Lower lobe of right lung (tissue), 2 donors: ENCODE data around the gene HOXA13. TPM values are rescaled to one million over a fixed set of nuclear protein-coding genes. Genes with fewer than 3 reads are reported as not detected.

Source experiments
- ATAC-seq, 2 donors: fragments of 200-7000 bp; cut with Tn5 transposase; one replicate each; pipeline ENCODE4 v1.9.1; 2020 to 2022; ENCODE audit warnings: mild to moderate bottlenecking in 2 of 2, moderate library complexity in 2 of 2
- DNase-seq: peaks from one replicate; pipeline ENCODE4 v3.0.0-alpha.2; 2020
- H3K27ac ChIP-seq: fragments of 200-600 bp; one replicate; pipeline ENCODE4 v1.8.0; 2022
- H3K27me3 ChIP-seq: fragments of 200-600 bp; one replicate; pipeline ENCODE4 v1.8.0; 2022; ENCODE audit warnings: low read depth
- H3K36me3 ChIP-seq: fragments of 200-600 bp; one replicate; pipeline ENCODE4 v1.8.0; 2022; ENCODE audit warnings: mild to moderate bottlenecking
- H3K4me1 ChIP-seq: fragments of 200-600 bp; one replicate; pipeline ENCODE4 v1.8.0; 2022
- H3K4me3 ChIP-seq: fragments of 200-600 bp; one replicate; pipeline ENCODE4 v1.8.0; 2022; ENCODE audit warnings: mild to moderate bottlenecking
- H3K9me3 ChIP-seq: fragments of 200-600 bp; one replicate; pipeline ENCODE4 v1.8.0; 2022
- intact Hi-C: fragments of 100-400 bp; cut with DNase I; formaldehyde crosslinking; loops from one replicate; pipeline ENCODE4 v1.11.0; 2022
- total RNA-seq: library from RNA; stranded (reverse); fragmentation: NEBNext Ultra II Directional; extraction: Animal tissue kit (Norgen Biotek cat#: 25700); gene quantifications from one replicate; pipeline ENCODE4 v1.2.1, GENCODE V29; 2021
- TF ChIP-seq, protein P1 (sequence below): fragments of 200-600 bp; IDR thresholded peaks from one replicate; pipeline ENCODE4 v1.8.0; 2022; ENCODE audit warnings: antibody characterized with exemption, mild to moderate bottlenecking
- donor health status: DM: no; HTN: yes; CAD: no; lungs with severe emphysema.

Gene HOXA13
- total RNA-seq, 1 donor from 2014 or later = not detected

DNA sequence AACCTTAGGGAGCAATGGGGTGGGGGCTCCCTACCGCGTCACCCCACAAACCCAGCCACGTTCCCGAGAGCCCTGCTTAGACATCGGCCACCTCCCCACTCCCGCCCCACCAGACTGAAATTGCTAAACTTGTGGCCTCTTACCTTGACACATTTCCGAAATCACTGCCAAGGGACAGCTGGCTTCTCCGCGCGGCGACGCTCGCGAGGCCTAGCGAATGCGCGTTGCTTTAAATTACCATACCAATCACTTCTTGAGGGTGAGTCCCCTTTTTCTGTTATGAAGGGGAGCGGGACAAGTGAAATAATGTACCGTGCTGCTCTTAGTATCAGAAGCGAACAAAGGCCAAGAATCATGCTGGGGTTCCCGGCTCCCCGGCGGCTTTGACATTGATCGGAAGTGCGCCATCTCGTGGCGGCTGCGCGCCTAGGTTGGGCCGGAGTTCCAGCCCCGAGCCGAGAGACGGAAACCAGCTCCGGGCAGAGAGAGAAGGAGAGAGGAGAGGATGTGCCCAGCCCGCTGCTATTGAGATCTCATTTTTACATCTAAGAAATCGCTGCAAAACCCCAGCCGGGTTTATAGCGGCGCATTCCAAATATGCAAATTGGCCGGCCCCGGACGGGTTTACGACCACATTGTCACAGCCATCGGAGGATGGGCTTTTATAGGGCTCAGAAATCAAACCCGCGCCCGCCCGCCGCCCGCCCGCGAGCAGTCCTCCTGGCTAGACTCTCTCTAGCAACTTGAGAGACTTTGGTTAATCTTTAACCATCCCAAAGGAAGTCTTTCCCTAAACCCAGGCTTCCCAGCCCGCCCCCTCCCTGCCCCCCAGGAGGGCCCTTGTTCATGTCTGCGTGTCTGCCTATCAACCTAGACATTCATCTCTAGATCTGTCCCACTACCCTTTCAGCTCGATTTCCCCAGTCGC, 20.1 kb downstream of the HOXA13 start:
- H3K4me3 ChIP-seq = peak overlapping the region; percentile 18
- DNase-seq = peak; percentile 76
- H3K27me3 ChIP-seq = peaks cover 99% of the 10 kb centered on the region
- no peaks in the 10 kb centered on the region for H3K36me3 ChIP-seq
- TF ChIP-seq, protein P1, sequence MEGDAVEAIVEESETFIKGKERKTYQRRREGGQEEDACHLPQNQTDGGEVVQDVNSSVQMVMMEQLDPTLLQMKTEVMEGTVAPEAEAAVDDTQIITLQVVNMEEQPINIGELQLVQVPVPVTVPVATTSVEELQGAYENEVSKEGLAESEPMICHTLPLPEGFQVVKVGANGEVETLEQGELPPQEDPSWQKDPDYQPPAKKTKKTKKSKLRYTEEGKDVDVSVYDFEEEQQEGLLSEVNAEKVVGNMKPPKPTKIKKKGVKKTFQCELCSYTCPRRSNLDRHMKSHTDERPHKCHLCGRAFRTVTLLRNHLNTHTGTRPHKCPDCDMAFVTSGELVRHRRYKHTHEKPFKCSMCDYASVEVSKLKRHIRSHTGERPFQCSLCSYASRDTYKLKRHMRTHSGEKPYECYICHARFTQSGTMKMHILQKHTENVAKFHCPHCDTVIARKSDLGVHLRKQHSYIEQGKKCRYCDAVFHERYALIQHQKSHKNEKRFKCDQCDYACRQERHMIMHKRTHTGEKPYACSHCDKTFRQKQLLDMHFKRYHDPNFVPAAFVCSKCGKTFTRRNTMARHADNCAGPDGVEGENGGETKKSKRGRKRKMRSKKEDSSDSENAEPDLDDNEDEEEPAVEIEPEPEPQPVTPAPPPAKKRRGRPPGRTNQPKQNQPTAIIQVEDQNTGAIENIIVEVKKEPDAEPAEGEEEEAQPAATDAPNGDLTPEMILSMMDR = peak; percentile 77
- no peaks in the 10 kb centered on the region for H3K9me3 ChIP-seq
- intact Hi-C loops = no loop called here
- H3K27ac ChIP-seq = no peak overlapping the region
- peak; percentile 65 to 79 for ATAC-seq
- H3K4me1 ChIP-seq = peaks cover 25% of the 10 kb centered on the region

- DNase-seq (no peak), ATAC-seq (no peak)
- no peaks in the 10 kb centered on the region for H3K36me3 ChIP-seq
- peaks cover 22% of the 10 kb centered on the region for H3K4me1 ChIP-seq
- H3K27me3 ChIP-seq = peaks cover 99% of the 10 kb centered on the region
- H3K27ac ChIP-seq = no peak overlapping the region
- intact Hi-C loops = no loop called here
- no peak overlapping the region for H3K4me3 ChIP-seq
- H3K9me3 ChIP-seq = no peaks in the 10 kb centered on the region
- TF ChIP-seq, protein P1 = no peak
Observed at GRCh38 chr7:27179030-27179429, 20.9 kb downstream of the HOXA13 start.

DNA sequence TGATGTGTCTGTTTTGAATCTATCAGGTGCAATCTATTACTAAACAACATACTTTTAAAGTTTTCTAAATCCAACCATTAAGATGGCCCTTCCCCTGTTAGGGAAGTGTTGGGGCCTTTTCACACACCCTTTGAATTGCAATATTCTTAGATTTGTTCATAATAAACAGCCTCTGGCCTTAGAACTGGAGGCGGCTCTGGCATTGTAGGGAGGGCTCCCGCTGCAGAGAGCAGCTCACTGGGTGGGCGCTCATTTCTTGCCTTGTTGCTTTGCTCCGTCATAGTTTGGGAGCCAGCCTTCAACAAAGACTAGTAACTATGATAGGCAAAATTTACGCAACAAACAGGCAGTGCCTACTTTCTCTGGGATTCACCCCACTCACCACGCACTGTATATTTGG, 21.5 kb downstream of the HOXA13 start:
- TF ChIP-seq, protein P1 = no peak
- H3K27me3 ChIP-seq = peaks cover 99% of the 10 kb centered on the region
- DNase-seq = no peak
- no peak overlapping the region for H3K4me3 ChIP-seq
- peaks cover 23% of the 10 kb centered on the region for H3K4me1 ChIP-seq
- H3K36me3 ChIP-seq = no peaks in the 10 kb centered on the region
- H3K27ac ChIP-seq = no peak overlapping the region
- ATAC-seq = no peak
- H3K9me3 ChIP-seq = no peaks in the 10 kb centered on the region
- intact Hi-C loops = no loop called here

DNA sequence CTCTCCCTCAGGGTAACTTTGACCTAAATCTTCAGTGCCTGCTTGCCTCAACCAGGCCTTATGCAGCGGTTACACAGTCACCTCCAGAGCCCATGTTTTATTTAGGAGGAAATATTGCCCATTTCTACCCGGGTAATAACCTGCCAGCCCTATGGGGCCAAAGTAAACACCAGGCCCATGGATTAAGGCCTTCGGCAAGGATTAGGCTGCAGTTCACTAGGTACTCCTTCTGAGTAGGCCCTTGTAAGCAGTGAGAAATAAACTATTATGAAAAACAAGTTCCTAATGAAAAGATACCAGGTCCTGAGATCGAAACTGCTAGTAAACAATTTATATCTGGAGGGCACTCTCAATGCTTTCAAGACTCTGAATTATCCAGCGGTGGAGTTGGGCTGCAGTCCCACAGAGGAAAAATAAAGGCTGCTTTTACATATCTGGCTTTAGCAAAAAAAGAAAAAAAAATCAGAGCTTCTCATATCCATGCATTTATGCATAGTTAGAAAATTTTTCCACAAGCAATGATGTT, 22.0 kb downstream of the HOXA13 start:
- ATAC-seq (no peak), DNase-seq (no peak)
- intact Hi-C loops = no loop called here
- TF ChIP-seq, protein P1 = no peak
- H3K4me3 ChIP-seq = no peak overlapping the region
- H3K27me3 ChIP-seq = peaks cover 99% of the 10 kb centered on the region
- no peaks in the 10 kb centered on the region for H3K36me3 ChIP-seq
- no peak overlapping the region for H3K27ac ChIP-seq
- peaks cover 25% of the 10 kb centered on the region for H3K4me1 ChIP-seq
- no peaks in the 10 kb centered on the region for H3K9me3 ChIP-seq

GRCh38 chr7:27176962-27177794, 22.7 kb downstream of the HOXA13 start:
- Histone ChIP-seq H3K4me1 (peaks cover 32% of the 10 kb centered on the region), H3K36me3 (no peaks in the 10 kb centered on the region), H3K27ac (no peak overlapping the region), H3K27me3 (peaks cover 99% of the 10 kb centered on the region), H3K4me3 (no peak overlapping the region), H3K9me3 (no peaks in the 10 kb centered on the region)
- TF ChIP-seq, protein P1 = no peak
- ATAC-seq (no peak), DNase-seq (peak; percentile 34)
- intact Hi-C loops = no loop called here
